HepG2 (cell line): ENCODE data around the gene CLDN15.

ENCODE experiments used
- TF ChIP-seq, protein P1 (sequence below): sonication (generic); formaldehyde crosslinking; IDR thresholded peaks from 2 replicates; pipeline ENCODE4 v1.8.1; 2022; ENCODE audit warnings: mild to moderate bottlenecking, missing genetic modification reagents
- TF ChIP-seq, protein P2 (sequence below): sonication (generic); formaldehyde crosslinking; IDR thresholded peaks from 2 replicates; pipeline ENCODE4 v1.5.0; 2020; ENCODE audit warnings: mild to moderate bottlenecking, missing genetic modification reagents, moderate library complexity
- TF ChIP-seq, protein P3 (sequence below): sonication (generic); formaldehyde crosslinking; IDR thresholded peaks from 2 replicates; pipeline ENCODE4 v1.4.0; 2020; ENCODE audit warnings: missing genetic modification reagents

DNA sequence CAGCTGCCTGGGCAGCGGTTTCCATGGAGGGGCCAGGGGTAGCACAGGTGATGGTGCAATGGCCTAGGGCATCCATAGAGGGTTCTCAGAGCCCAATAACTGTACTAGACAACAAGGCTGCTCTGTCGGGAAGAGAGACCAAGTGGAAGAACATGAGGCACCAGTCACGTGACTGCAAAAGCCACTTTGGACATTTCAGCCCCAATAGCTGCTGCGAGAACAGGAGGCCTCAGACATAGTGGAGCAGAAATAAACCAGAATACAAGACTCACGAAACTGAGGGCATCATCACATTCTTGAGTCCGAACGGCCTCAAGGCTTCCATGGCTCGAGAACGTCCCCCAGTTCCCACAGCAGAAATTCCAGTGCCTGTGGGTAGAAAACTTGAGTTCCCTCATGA lies 39.6 kb upstream of the CLDN15 start:
- TF ChIP-seq, protein P1, sequence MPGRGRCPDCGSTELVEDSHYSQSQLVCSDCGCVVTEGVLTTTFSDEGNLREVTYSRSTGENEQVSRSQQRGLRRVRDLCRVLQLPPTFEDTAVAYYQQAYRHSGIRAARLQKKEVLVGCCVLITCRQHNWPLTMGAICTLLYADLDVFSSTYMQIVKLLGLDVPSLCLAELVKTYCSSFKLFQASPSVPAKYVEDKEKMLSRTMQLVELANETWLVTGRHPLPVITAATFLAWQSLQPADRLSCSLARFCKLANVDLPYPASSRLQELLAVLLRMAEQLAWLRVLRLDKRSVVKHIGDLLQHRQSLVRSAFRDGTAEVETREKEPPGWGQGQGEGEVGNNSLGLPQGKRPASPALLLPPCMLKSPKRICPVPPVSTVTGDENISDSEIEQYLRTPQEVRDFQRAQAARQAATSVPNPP (CRISPR knock-in tag): no peak
- TF ChIP-seq, protein P2, sequence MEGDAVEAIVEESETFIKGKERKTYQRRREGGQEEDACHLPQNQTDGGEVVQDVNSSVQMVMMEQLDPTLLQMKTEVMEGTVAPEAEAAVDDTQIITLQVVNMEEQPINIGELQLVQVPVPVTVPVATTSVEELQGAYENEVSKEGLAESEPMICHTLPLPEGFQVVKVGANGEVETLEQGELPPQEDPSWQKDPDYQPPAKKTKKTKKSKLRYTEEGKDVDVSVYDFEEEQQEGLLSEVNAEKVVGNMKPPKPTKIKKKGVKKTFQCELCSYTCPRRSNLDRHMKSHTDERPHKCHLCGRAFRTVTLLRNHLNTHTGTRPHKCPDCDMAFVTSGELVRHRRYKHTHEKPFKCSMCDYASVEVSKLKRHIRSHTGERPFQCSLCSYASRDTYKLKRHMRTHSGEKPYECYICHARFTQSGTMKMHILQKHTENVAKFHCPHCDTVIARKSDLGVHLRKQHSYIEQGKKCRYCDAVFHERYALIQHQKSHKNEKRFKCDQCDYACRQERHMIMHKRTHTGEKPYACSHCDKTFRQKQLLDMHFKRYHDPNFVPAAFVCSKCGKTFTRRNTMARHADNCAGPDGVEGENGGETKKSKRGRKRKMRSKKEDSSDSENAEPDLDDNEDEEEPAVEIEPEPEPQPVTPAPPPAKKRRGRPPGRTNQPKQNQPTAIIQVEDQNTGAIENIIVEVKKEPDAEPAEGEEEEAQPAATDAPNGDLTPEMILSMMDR (CRISPR knock-in tag): no peak
- TF ChIP-seq, protein P3, sequence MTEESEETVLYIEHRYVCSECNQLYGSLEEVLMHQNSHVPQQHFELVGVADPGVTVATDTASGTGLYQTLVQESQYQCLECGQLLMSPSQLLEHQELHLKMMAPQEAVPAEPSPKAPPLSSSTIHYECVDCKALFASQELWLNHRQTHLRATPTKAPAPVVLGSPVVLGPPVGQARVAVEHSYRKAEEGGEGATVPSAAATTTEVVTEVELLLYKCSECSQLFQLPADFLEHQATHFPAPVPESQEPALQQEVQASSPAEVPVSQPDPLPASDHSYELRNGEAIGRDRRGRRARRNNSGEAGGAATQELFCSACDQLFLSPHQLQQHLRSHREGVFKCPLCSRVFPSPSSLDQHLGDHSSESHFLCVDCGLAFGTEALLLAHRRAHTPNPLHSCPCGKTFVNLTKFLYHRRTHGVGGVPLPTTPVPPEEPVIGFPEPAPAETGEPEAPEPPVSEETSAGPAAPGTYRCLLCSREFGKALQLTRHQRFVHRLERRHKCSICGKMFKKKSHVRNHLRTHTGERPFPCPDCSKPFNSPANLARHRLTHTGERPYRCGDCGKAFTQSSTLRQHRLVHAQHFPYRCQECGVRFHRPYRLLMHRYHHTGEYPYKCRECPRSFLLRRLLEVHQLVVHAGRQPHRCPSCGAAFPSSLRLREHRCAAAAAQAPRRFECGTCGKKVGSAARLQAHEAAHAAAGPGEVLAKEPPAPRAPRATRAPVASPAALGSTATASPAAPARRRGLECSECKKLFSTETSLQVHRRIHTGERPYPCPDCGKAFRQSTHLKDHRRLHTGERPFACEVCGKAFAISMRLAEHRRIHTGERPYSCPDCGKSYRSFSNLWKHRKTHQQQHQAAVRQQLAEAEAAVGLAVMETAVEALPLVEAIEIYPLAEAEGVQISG: no peak
